HEK293 (cell line): ENCODE results near the gene TTN.

Experiments used
- CTCF ChIA-PET: fragments of 350-600 bp; formaldehyde crosslinking; extraction: SDS; loops from one replicate; lab custom pipeline; 2021; ENCODE audit warnings: antibody characterized with exemption; lab: Yijun Ruan, JAX
- POLR2A ChIA-PET: fragments of 300-600 bp; formaldehyde crosslinking; extraction: SDS; loops from one replicate; lab custom pipeline; 2020; ENCODE audit warnings: antibody characterized with exemption, inconsistent platforms; lab: Yijun Ruan, JAX
- H3K27ac ChIP-seq: fragments of 200-500 bp; sonication (Bioruptor generic); 2 replicates; pipeline ENCODE4 v1.5.1; 2014; ENCODE audit warnings: low read depth, low read length, control low read depth, inconsistent platforms; ENCODE audit errors: extremely low read depth
- H3K36me3 ChIP-seq, 2 experiments: fragments of 200-500 bp in 1 of 2; sonication (Bioruptor generic) in 1 of 2; 1 replicate in 1 of 2; 2 replicates in 1 of 2; pipeline ENCODE4 v1.5.1; 2014 to 2017; ENCODE audit warnings: inconsistent platforms in 2 of 2, low read length in 2 of 2; ENCODE audit not compliant: control insufficient read depth in 2 of 2, insufficient read depth in 1 of 2
- H3K4me1 ChIP-seq: fragments of 200-500 bp; sonication (Bioruptor generic); 2 replicates; pipeline ENCODE4 v1.5.1; 2014; ENCODE audit warnings: mild to moderate bottlenecking, low read length, inconsistent platforms; ENCODE audit not compliant: control insufficient read depth, insufficient read depth
- H3K4me3 ChIP-seq: 2 replicates; pipeline ENCODE4 v1.5.1; 2011; ENCODE audit warnings: low read depth, mild to moderate bottlenecking, control low read depth, low read length, moderate library complexity
- H3K9me3 ChIP-seq: fragments of 200-500 bp; sonication (Bioruptor generic); 2 replicates; pipeline ENCODE4 v1.5.1; 2014; ENCODE audit warnings: low read depth, low read length, inconsistent platforms; ENCODE audit not compliant: control insufficient read depth, insufficient read depth
- BCL11A ChIP-seq: fragments of 450-650 bp; formaldehyde crosslinking; IDR thresholded peaks from 2 replicates; pipeline ENCODE4 v1.5.1; 2016; ENCODE audit warnings: low read depth, missing biosample characterization, missing genetic modification characterization
- GLIS1 ChIP-seq: fragments of 450-650 bp; formaldehyde crosslinking; IDR thresholded peaks from 2 replicates; pipeline ENCODE4 v1.5.1; 2016; ENCODE audit warnings: missing biosample characterization, missing genetic modification characterization
- RBAK ChIP-seq: fragments of 450-650 bp; formaldehyde crosslinking; IDR thresholded peaks from 2 replicates; pipeline ENCODE4 v1.5.1; 2016; ENCODE audit warnings: missing biosample characterization, missing genetic modification characterization
- SCRT1 ChIP-seq: fragments of 450-650 bp; formaldehyde crosslinking; IDR thresholded peaks from 2 replicates; pipeline ENCODE4 v1.5.1; 2016; ENCODE audit warnings: missing biosample characterization, missing genetic modification characterization, borderline replicate concordance
- SCRT2 ChIP-seq: fragments of 450-650 bp; formaldehyde crosslinking; IDR thresholded peaks from 2 replicates; pipeline ENCODE4 v1.5.1; 2016; ENCODE audit warnings: missing biosample characterization, missing genetic modification characterization
- SP7 ChIP-seq: fragments of 450-650 bp; formaldehyde crosslinking; IDR thresholded peaks from 2 replicates; pipeline ENCODE4 v1.5.1; 2016; ENCODE audit warnings: missing biosample characterization, missing genetic modification characterization
- YY1 ChIP-seq: fragments of 450-650 bp; formaldehyde crosslinking; IDR thresholded peaks from 2 replicates; pipeline ENCODE4 v1.5.1; 2018; ENCODE audit warnings: missing biosample characterization, missing genetic modification characterization
- ZBTB17 ChIP-seq: fragments of 450-650 bp; formaldehyde crosslinking; IDR thresholded peaks from 2 replicates; pipeline ENCODE4 v1.5.1; 2016; ENCODE audit warnings: missing biosample characterization, missing genetic modification characterization
- ZBTB21 ChIP-seq: fragments of 450-650 bp; formaldehyde crosslinking; IDR thresholded peaks from 2 replicates; pipeline ENCODE4 v1.5.1; 2017; ENCODE audit warnings: missing biosample characterization, missing genetic modification characterization
- ZBTB7A ChIP-seq: fragments of 450-650 bp; formaldehyde crosslinking; IDR thresholded peaks from 2 replicates; pipeline ENCODE4 v1.5.1; 2016; ENCODE audit warnings: low read depth, missing biosample characterization, missing genetic modification characterization
- ZFP3 ChIP-seq: fragments of 450-650 bp; formaldehyde crosslinking; IDR thresholded peaks from 2 replicates; pipeline ENCODE4 v1.5.1; 2016; ENCODE audit warnings: low read depth, missing biosample characterization, missing genetic modification characterization
- ZNF140 ChIP-seq: fragments of 450-650 bp; formaldehyde crosslinking; IDR thresholded peaks from 2 replicates; pipeline ENCODE4 v1.5.1; 2016; ENCODE audit warnings: missing biosample characterization, missing genetic modification characterization
- ZNF146 ChIP-seq: fragments of 450-650 bp; formaldehyde crosslinking; IDR thresholded peaks from 2 replicates; pipeline ENCODE4 v1.5.1; 2016; ENCODE audit warnings: missing biosample characterization, missing genetic modification characterization
- ZNF157 ChIP-seq: fragments of 450-650 bp; formaldehyde crosslinking; IDR thresholded peaks from 2 replicates; pipeline ENCODE4 v1.5.1; 2016; ENCODE audit warnings: missing biosample characterization, missing genetic modification characterization
- ZNF223 ChIP-seq: fragments of 450-650 bp; formaldehyde crosslinking; IDR thresholded peaks from 2 replicates; pipeline ENCODE4 v1.5.1; 2016; ENCODE audit warnings: missing biosample characterization, missing genetic modification characterization
- ZNF311 ChIP-seq: fragments of 450-650 bp; formaldehyde crosslinking; IDR thresholded peaks from 2 replicates; pipeline ENCODE4 v1.5.1; 2017; ENCODE audit warnings: missing biosample characterization, missing genetic modification characterization, borderline replicate concordance
- ZNF335 ChIP-seq: fragments of 450-650 bp; formaldehyde crosslinking; conservative IDR thresholded peaks from 2 replicates; pipeline ENCODE4 v1.5.1; 2016; ENCODE audit warnings: missing biosample characterization, missing genetic modification characterization
- ZNF366 ChIP-seq: fragments of 450-650 bp; formaldehyde crosslinking; conservative IDR thresholded peaks from 2 replicates; pipeline ENCODE4 v1.5.1; 2016; ENCODE audit warnings: missing biosample characterization, missing genetic modification characterization
- ZNF473 ChIP-seq: fragments of 450-650 bp; formaldehyde crosslinking; IDR thresholded peaks from 2 replicates; pipeline ENCODE4 v1.5.1; 2017; ENCODE audit warnings: missing biosample characterization, missing genetic modification characterization
- ZNF549 ChIP-seq: fragments of 450-650 bp; IDR thresholded peaks from 2 replicates; pipeline ENCODE4 v1.5.1; 2018; ENCODE audit warnings: missing biosample characterization, missing genetic modification characterization, mild to moderate bottlenecking, inconsistent platforms, moderate library complexity
- ZNF701 ChIP-seq: fragments of 450-650 bp; formaldehyde crosslinking; IDR thresholded peaks from 2 replicates; pipeline ENCODE4 v1.5.1; 2016; ENCODE audit warnings: missing biosample characterization, missing genetic modification characterization
- ZNF747 ChIP-seq: fragments of 450-650 bp; formaldehyde crosslinking; IDR thresholded peaks from 2 replicates; pipeline ENCODE4 v1.5.1; 2016; ENCODE audit warnings: missing biosample characterization, missing genetic modification characterization
- ZNF768 ChIP-seq: fragments of 450-650 bp; formaldehyde crosslinking; IDR thresholded peaks from 2 replicates; pipeline ENCODE4 v1.5.1; 2018; ENCODE audit warnings: missing biosample characterization, mild to moderate bottlenecking, missing genetic modification characterization
- TF ChIP-seq, protein P1 (sequence below): fragments of 450-650 bp; formaldehyde crosslinking; IDR thresholded peaks from 2 replicates; pipeline ENCODE4 v1.5.1; 2017; ENCODE audit warnings: missing biosample characterization, missing genetic modification characterization
- TF ChIP-seq, protein P2 (sequence below): fragments of 450-650 bp; formaldehyde crosslinking; IDR thresholded peaks from 2 replicates; pipeline ENCODE4 v1.5.1; 2016; ENCODE audit warnings: missing biosample characterization, missing genetic modification characterization
- TF ChIP-seq, protein P3 (sequence below): fragments of 450-650 bp; formaldehyde crosslinking; IDR thresholded peaks from 2 replicates; pipeline ENCODE4 v1.5.1; 2016; ENCODE audit warnings: missing biosample characterization, missing genetic modification characterization
- TF ChIP-seq, protein P4 (sequence below): fragments of 450-650 bp; formaldehyde crosslinking; IDR thresholded peaks from 2 replicates; pipeline ENCODE4 v1.5.1; 2016; ENCODE audit warnings: missing biosample characterization, missing genetic modification characterization

TTN gene

DNA sequence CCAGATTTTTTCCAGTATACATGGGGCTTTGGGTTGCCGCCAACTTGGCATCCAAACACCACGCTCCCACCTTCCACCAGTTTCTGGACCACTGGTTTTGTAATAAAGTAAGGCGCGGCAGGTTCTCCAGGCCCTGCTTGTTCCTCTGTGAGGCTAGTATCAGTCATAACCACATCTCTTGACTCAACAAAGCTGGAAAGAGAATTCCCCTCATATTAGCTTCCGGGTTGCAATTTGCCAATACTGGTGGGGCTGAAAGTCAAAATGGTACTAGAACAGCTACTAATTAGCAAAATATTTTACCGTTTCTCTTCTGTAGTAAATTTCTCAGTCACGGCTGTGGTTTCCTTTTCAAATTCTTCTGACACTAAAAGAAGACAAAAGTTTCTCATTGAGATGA lies 25.0 kb downstream of the TTN start:
- ChIA-PET CTCF (interaction anchor here (0.6 to 2.2 kb wide), 2 partner anchors 14 to 628 kb away, joined by 3 to 7 read pairs; no protein-coding TSS in a partner anchor), POLR2A (no interaction called here)
- TF ChIP-seq ZNF747 (tag by site-specific recombination), result no peak
- TF ChIP-seq ZNF146 (tag by site-specific recombination), result no peak
- TF ChIP-seq ZNF140, result no peak
- no peak for TF ChIP-seq ZBTB21 (tag by site-specific recombination)
- TF ChIP-seq BCL11A (tag by site-specific recombination), result no peak
- no peak for TF ChIP-seq ZNF366
- TF ChIP-seq ZNF701, result no peak
- no peak for TF ChIP-seq ZNF549
- no peak for TF ChIP-seq SP7 (tag by site-specific recombination)
- TF ChIP-seq ZNF473 (tag by site-specific recombination), result no peak
- TF ChIP-seq SCRT2 (tag by site-specific recombination), result no peak
- H3K36me3 ChIP-seq, result no peaks in the 10 kb centered on the region
- H3K4me3 ChIP-seq, result no peak overlapping the region
- H3K27ac ChIP-seq, result no peak overlapping the region
- no peaks in the 10 kb centered on the region for H3K9me3 ChIP-seq
- H3K4me1 ChIP-seq, result no peaks in the 10 kb centered on the region

DNA sequence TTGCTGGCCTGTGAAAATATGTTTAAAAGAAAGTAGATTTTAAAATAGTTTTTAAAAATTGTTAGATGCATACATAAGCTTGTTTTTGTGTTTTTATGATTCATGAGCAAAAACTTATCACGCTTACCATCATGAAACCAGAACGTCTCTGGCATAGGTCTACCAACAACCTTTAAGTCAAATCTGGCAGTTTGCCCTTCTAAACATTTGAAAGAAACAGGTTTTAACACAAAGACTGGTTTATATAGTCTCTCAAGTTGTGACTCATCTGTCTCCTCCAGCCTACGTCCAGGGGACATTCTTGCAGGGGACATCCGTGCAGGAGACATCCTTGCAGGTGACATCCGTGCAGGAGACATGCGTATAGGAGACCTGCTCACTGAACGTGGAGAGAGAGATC lies 29.6 kb downstream of the TTN start:
- Histone ChIP-seq H3K4me3 (no peak overlapping the region), H3K27ac (no peak overlapping the region), H3K9me3 (no peaks in the 10 kb centered on the region), H3K4me1 (no peaks in the 10 kb centered on the region), H3K36me3 (no peaks in the 10 kb centered on the region)
- no peak for TF ChIP-seq YY1 (tag by site-specific recombination)
- no peak for TF ChIP-seq ZNF311 (tag by site-specific recombination)
- TF ChIP-seq, protein P1, sequence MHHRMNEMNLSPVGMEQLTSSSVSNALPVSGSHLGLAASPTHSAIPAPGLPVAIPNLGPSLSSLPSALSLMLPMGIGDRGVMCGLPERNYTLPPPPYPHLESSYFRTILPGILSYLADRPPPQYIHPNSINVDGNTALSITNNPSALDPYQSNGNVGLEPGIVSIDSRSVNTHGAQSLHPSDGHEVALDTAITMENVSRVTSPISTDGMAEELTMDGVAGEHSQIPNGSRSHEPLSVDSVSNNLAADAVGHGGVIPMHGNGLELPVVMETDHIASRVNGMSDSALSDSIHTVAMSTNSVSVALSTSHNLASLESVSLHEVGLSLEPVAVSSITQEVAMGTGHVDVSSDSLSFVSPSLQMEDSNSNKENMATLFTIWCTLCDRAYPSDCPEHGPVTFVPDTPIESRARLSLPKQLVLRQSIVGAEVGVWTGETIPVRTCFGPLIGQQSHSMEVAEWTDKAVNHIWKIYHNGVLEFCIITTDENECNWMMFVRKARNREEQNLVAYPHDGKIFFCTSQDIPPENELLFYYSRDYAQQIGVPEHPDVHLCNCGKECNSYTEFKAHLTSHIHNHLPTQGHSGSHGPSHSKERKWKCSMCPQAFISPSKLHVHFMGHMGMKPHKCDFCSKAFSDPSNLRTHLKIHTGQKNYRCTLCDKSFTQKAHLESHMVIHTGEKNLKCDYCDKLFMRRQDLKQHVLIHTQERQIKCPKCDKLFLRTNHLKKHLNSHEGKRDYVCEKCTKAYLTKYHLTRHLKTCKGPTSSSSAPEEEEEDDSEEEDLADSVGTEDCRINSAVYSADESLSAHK (tag by site-specific recombination), result no peak
- no peak for TF ChIP-seq RBAK (tag by site-specific recombination)
- TF ChIP-seq GLIS1 (tag by site-specific recombination), result peak; percentile 57
- POLR2A ChIA-PET, result no interaction called here
- CTCF ChIA-PET, result interaction anchor here (0.6 kb wide), 1 partner anchor 492 kb away, joined by 3 read pairs; no protein-coding TSS in a partner anchor

DNA sequence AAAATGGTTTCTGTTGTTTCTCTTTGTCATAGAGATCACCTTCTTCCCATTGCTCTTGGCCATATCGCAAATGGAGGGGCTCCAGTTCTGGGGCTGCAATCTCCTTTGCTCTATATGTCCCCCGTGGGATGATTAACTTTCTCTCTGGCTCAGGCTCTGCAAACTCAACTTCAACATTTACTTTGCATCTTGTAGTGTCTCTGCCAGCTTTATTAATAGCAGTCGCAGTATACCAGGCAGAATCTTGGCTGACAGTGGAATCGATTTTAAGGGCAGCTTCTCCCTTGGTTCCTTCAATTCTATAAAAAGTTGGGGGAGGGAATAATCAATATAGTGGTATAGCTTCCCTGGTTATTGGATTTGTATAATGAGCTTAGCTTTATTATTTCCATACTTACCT lies 30.5 kb downstream of the TTN start:
- Histone ChIP-seq H3K9me3 (no peaks in the 10 kb centered on the region), H3K36me3 (no peaks in the 10 kb centered on the region), H3K27ac (no peak overlapping the region), H3K4me1 (no peaks in the 10 kb centered on the region), H3K4me3 (no peak overlapping the region)
- POLR2A ChIA-PET, result no interaction called here
- CTCF ChIA-PET, result no interaction called here
- TF ChIP-seq, protein P2, sequence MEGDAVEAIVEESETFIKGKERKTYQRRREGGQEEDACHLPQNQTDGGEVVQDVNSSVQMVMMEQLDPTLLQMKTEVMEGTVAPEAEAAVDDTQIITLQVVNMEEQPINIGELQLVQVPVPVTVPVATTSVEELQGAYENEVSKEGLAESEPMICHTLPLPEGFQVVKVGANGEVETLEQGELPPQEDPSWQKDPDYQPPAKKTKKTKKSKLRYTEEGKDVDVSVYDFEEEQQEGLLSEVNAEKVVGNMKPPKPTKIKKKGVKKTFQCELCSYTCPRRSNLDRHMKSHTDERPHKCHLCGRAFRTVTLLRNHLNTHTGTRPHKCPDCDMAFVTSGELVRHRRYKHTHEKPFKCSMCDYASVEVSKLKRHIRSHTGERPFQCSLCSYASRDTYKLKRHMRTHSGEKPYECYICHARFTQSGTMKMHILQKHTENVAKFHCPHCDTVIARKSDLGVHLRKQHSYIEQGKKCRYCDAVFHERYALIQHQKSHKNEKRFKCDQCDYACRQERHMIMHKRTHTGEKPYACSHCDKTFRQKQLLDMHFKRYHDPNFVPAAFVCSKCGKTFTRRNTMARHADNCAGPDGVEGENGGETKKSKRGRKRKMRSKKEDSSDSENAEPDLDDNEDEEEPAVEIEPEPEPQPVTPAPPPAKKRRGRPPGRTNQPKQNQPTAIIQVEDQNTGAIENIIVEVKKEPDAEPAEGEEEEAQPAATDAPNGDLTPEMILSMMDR, result no peak
- TF ChIP-seq ZFP3 (tag by site-specific recombination) (no peak), ZBTB7A (tag by site-specific recombination) (no peak), ZNF157 (tag by site-specific recombination) (no peak), ZBTB17 (tag by site-specific recombination) (no peak), SCRT1 (tag by site-specific recombination) (no peak), ZNF223 (no peak), ZNF768 (tag by site-specific recombination) (no peak), ZNF335 (tag by site-specific recombination) (no peak)
- TF ChIP-seq, protein P3, sequence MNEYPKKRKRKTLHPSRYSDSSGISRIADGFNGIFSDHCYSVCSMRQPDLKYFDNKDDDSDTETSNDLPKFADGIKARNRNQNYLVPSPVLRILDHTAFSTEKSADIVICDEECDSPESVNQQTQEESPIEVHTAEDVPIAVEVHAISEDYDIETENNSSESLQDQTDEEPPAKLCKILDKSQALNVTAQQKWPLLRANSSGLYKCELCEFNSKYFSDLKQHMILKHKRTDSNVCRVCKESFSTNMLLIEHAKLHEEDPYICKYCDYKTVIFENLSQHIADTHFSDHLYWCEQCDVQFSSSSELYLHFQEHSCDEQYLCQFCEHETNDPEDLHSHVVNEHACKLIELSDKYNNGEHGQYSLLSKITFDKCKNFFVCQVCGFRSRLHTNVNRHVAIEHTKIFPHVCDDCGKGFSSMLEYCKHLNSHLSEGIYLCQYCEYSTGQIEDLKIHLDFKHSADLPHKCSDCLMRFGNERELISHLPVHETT (tag by site-specific recombination), result no peak
- TF ChIP-seq, protein P4, sequence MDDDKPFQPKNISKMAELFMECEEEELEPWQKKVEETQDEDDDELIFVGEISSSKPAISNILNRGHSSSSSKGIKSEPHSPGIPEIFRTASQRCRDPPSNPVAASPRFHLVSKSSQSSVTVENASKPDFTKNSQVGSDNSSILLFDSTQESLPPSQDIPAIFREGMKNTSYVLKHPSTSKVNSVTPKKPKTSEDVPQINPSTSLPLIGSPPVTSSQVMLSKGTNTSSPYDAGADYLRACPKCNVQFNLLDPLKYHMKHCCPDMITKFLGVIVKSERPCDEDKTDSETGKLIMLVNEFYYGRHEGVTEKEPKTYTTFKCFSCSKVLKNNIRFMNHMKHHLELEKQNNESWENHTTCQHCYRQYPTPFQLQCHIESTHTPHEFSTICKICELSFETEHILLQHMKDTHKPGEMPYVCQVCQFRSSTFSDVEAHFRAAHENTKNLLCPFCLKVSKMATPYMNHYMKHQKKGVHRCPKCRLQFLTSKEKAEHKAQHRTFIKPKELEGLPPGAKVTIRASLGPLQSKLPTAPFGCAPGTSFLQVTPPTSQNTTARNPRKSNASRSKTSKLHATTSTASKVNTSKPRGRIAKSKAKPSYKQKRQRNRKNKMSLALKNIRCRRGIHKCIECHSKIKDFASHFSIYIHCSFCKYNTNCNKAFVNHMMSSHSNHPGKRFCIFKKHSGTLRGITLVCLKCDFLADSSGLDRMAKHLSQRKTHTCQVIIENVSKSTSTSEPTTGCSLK (tag by site-specific recombination), result no peak
